H1 (cell line): ENCODE results near the gene GAK. TPM values are rescaled to one million over a fixed set of nuclear protein-coding genes. Genes with fewer than 3 reads are reported as not detected.

Experiments
- CTCF ChIA-PET: fragments of 300-600 bp; sonication (Branson Sonifier 250); formaldehyde crosslinking; loops from one replicate; lab custom pipeline; 2021; ENCODE audit not compliant: partially characterized antibody; lab: Charles Lee
- POLR2A ChIA-PET: fragments of 300-600 bp; sonication (Branson Sonifier 250); formaldehyde crosslinking; loops from one replicate; lab custom pipeline; 2021; ENCODE audit warnings: inconsistent platforms; ENCODE audit not compliant: partially characterized antibody; lab: Charles Lee
- DNase-seq, 2 experiments: peaks; one replicate each; pipeline versions ENCODE4 v3.0.0 to v3.0.0-alpha.2; 2010 to 2022; ENCODE audit warnings: low spot score in 2 of 2, low read depth in 1 of 2, mixed read lengths in 1 of 2
- FAIRE-seq: peaks from 2 replicates; lab custom pipeline; 2011; peaks lifted over from hg19 to GRCh38; lab: Jason Lieb, UNC
- H2AFZ ChIP-seq: 2 replicates; pipeline ENCODE4 v1.8.1; 2012; ENCODE audit warnings: low read length, inconsistent platforms
- H2AK5ac ChIP-seq: 2 replicates; pipeline ENCODE4 v1.6.1; 2013; ENCODE audit warnings: low read depth, low read length
- H2BK120ac ChIP-seq: replicated peaks from 2 replicates; pipeline ENCODE3; 2013; ENCODE audit warnings: low read depth, low read length, inconsistent platforms
- H2BK12ac ChIP-seq: 2 replicates; pipeline ENCODE4 v1.6.1; 2013; ENCODE audit warnings: low read depth, low read length
- H2BK15ac ChIP-seq: 2 replicates; pipeline ENCODE4 v1.6.1; 2013; ENCODE audit warnings: low read length
- H2BK20ac ChIP-seq: 2 replicates; pipeline ENCODE4 v1.6.1; 2013; ENCODE audit warnings: low read length
- H2BK5ac ChIP-seq: 2 replicates; pipeline ENCODE4 v1.6.1; 2013; ENCODE audit warnings: low read depth, low read length
- H3K14ac ChIP-seq: 2 replicates; pipeline ENCODE4 v1.6.1; 2013; ENCODE audit warnings: inconsistent platforms; ENCODE audit not compliant: insufficient read length
- H3K18ac ChIP-seq: 2 replicates; pipeline ENCODE4 v1.6.1; 2013; ENCODE audit warnings: low read length; ENCODE audit errors: extremely low read depth
- H3K23ac ChIP-seq: 2 replicates; pipeline ENCODE4 v1.6.1; 2013; ENCODE audit warnings: inconsistent platforms; ENCODE audit not compliant: insufficient read length
- H3K23me2 ChIP-seq: 2 replicates; pipeline ENCODE4 v1.6.1; 2013; ENCODE audit warnings: low read depth, low read length
- H3K27ac ChIP-seq: 2 replicates; pipeline ENCODE4 v1.6.1; 2011; ENCODE audit warnings: low read depth, low read length, inconsistent platforms
- H3K27me3 ChIP-seq, 4 experiments: replicated peaks in 1 of 4; 1 replicate in 1 of 4; 2 replicates in 3 of 4; pipeline versions ENCODE4 v1.6.1 to v1.8.1; 2011 to 2013; ENCODE audit warnings: low read length in 3 of 4, mild to moderate bottlenecking in 3 of 4, inconsistent platforms in 2 of 4, mixed read lengths in 2 of 4, moderate library complexity in 1 of 4; ENCODE audit not compliant: control insufficient read depth in 3 of 4, insufficient read depth in 3 of 4; ENCODE audit errors: extremely low read depth in 1 of 4
- H3K36me3 ChIP-seq, 4 experiments: 2 replicates each; pipeline versions ENCODE4 v1.6.1 to v1.8.1; 2011 to 2013; ENCODE audit warnings: mild to moderate bottlenecking in 4 of 4, low read length in 3 of 4, moderate library complexity in 2 of 4, control low read depth in 1 of 4, inconsistent platforms in 1 of 4; ENCODE audit not compliant: insufficient read depth in 4 of 4, control insufficient read depth in 2 of 4
- H3K4ac ChIP-seq: replicated peaks from 2 replicates; pipeline ENCODE3; 2013; ENCODE audit warnings: low read length, low read depth, mixed read lengths, inconsistent platforms; ENCODE audit not compliant: insufficient read length
- H3K4me1 ChIP-seq, 4 experiments: replicated peaks in 1 of 4; 1 replicate in 1 of 4; 2 replicates in 3 of 4; pipeline versions ENCODE4 v1.6.1 to v1.8.1; 2011 to 2013; ENCODE audit warnings: low read length in 3 of 4, inconsistent platforms in 2 of 4, mixed read lengths in 1 of 4; ENCODE audit not compliant: insufficient read depth in 4 of 4, control insufficient read depth in 3 of 4
- H3K4me2 ChIP-seq, 2 experiments: 2 replicates each; pipeline versions ENCODE4 v1.6.1 to v1.8.1; 2011 to 2013; ENCODE audit warnings: low read depth in 2 of 2, low read length in 2 of 2, control low read depth in 1 of 2, inconsistent platforms in 1 of 2, mild to moderate bottlenecking in 1 of 2; ENCODE audit not compliant: insufficient read depth in 1 of 2
- H3K4me3 ChIP-seq, 4 experiments: fragments of 200-600, 300-600 bp in 1 of 4; sonication (generic), shearing (Covaris generic), sonication (Bioruptor Twin) in 1 of 4; 2 replicates each; pipeline versions ENCODE4 v1.5.1 to v1.8.1; 2011 to 2016; ENCODE audit warnings: low read length in 4 of 4, low read depth in 3 of 4, control low read depth in 2 of 4, inconsistent platforms in 2 of 4, mild to moderate bottlenecking in 2 of 4, mixed read lengths in 1 of 4, moderate library complexity in 1 of 4; ENCODE audit not compliant: insufficient read depth in 2 of 4; ENCODE audit errors: extremely low read depth in 1 of 4
- H3K56ac ChIP-seq: replicated peaks from 2 replicates; pipeline ENCODE3; 2013; ENCODE audit warnings: low read depth, mild to moderate bottlenecking, mixed read lengths, low read length, inconsistent platforms; ENCODE audit not compliant: insufficient read length
- H3K79me1 ChIP-seq: 2 replicates; pipeline ENCODE4 v1.6.1; 2013; ENCODE audit warnings: low read depth, low read length, control low read depth
- H3K79me2 ChIP-seq, 2 experiments: 2 replicates each; pipeline versions ENCODE4 v1.6.1 to v1.8.1; 2012 to 2013; ENCODE audit warnings: low read length in 2 of 2, mild to moderate bottlenecking in 2 of 2, inconsistent platforms in 1 of 2; ENCODE audit not compliant: insufficient read depth in 2 of 2, control insufficient read depth in 1 of 2
- H3K9ac ChIP-seq, 4 experiments: replicated peaks in 1 of 4; 1 replicate in 1 of 4; 2 replicates in 3 of 4; pipeline versions ENCODE4 v1.6.1 to v1.8.1; 2011 to 2013; ENCODE audit warnings: low read depth in 3 of 4, low read length in 3 of 4, control low read depth in 2 of 4, mild to moderate bottlenecking in 2 of 4, moderate library complexity in 2 of 4, inconsistent platforms in 1 of 4; ENCODE audit errors: extremely low read depth in 1 of 4
- H3K9me3 ChIP-seq, 2 experiments: 2 replicates each; pipeline versions ENCODE4 v1.6.1 to v1.8.1; 2012 to 2013; ENCODE audit warnings: mild to moderate bottlenecking in 2 of 2, moderate library complexity in 2 of 2, control low read depth in 1 of 2, inconsistent platforms in 1 of 2, low read depth in 1 of 2, low read length in 1 of 2, mixed read lengths in 1 of 2; ENCODE audit not compliant: insufficient read depth in 2 of 2
- H4K20me1 ChIP-seq, 2 experiments: replicated peaks in 1 of 2; 2 replicates each; pipeline versions ENCODE3 to v1.8.1; 2011 to 2013; ENCODE audit warnings: inconsistent platforms in 2 of 2, low read length in 2 of 2, mild to moderate bottlenecking in 1 of 2; ENCODE audit not compliant: insufficient read depth in 2 of 2, control insufficient read depth in 1 of 2
- H4K5ac ChIP-seq: 2 replicates; pipeline ENCODE4 v1.6.1; 2013; ENCODE audit warnings: low read length, low read depth, mixed read lengths, inconsistent platforms; ENCODE audit not compliant: insufficient read length
- H4K8ac ChIP-seq: 2 replicates; pipeline ENCODE4 v1.8.0; 2013; ENCODE audit warnings: mild to moderate bottlenecking, moderate library complexity, low read length, inconsistent platforms; ENCODE audit not compliant: insufficient read depth; ENCODE audit errors: extremely low read depth
- H4K91ac ChIP-seq: replicated peaks from 2 replicates; pipeline ENCODE3; 2013; ENCODE audit warnings: low read length, mixed read lengths, inconsistent platforms; ENCODE audit not compliant: insufficient read length
- ATF2 ChIP-seq: IDR thresholded peaks from 2 replicates; pipeline ENCODE4 v1.6.1; 2012; ENCODE audit warnings: low read length, inconsistent platforms
- CBX8 ChIP-seq: fragments of 300-800, 300-1000 bp; sonication (generic); IDR thresholded peaks from 2 replicates; pipeline ENCODE4 v1.7.1; 2016; ENCODE audit warnings: low read depth, low read length, borderline replicate concordance
- CEBPB ChIP-seq: IDR thresholded peaks from 2 replicates; pipeline ENCODE4 v1.6.1; 2012; ENCODE audit warnings: low read depth, low read length
- CHD1 ChIP-seq: IDR thresholded peaks from 2 replicates; pipeline ENCODE4 v1.6.1; 2012; ENCODE audit warnings: low read depth, low read length, improper control_type of control experiment
- CTCF ChIP-seq, 3 experiments: IDR thresholded peaks; 1 replicate in 2 of 3; 2 replicates in 1 of 3; pipeline versions ENCODE4 v1.5.1 to v1.6.1; 2011; ENCODE audit warnings: low read length in 3 of 3, mild to moderate bottlenecking in 3 of 3, inconsistent platforms in 2 of 3, low read depth in 1 of 3, moderate library complexity in 1 of 3; ENCODE audit not compliant: insufficient read depth in 1 of 3; ENCODE audit errors: control extremely low read depth in 1 of 3
- EP300 ChIP-seq, 2 experiments: IDR thresholded peaks; 1 replicate in 1 of 2; 2 replicates in 1 of 2; pipeline ENCODE4 v1.6.1; 2011 to 2012; ENCODE audit warnings: low read depth in 2 of 2, low read length in 2 of 2, mild to moderate bottlenecking in 2 of 2, borderline replicate concordance in 1 of 2, inconsistent platforms in 1 of 2, moderate library complexity in 1 of 2
- NRF1 ChIP-seq: IDR thresholded peaks from 2 replicates; pipeline ENCODE4 v1.6.1; 2011; ENCODE audit warnings: mild to moderate bottlenecking, low read depth, low read length, improper control_type of control experiment
- SIRT6 ChIP-seq: IDR thresholded peaks from one replicate; pipeline ENCODE4 v1.7.1; 2012; ENCODE audit warnings: low read length, inconsistent platforms
- WGBS, 2 experiments: shearing (Covaris generic) in 1 of 2; methylation state at CpG; one replicate each; pipeline versions ENCODE4 v1.1.6 to v1.1.7; 2013 to 2015; ENCODE audit warnings: low lambda C conversion rate in 2 of 2, mixed read lengths in 2 of 2, inconsistent platforms in 1 of 2, low coverage in 1 of 2, missing lambda C conversion rate in 1 of 2; ENCODE audit not compliant: insufficient replicate concordance in 2 of 2, insufficient coverage in 1 of 2, insufficient read length in 1 of 2; ENCODE audit errors: extremely low coverage in 1 of 2, missing lambda C conversion rate in 1 of 2; 5-methylcytosine and 5-hydroxymethylcytosine counted together
- polyA plus RNA-seq, 7 experiments: library from polyadenylated mRNA; depleted of rRNA in 3 of 7; stranded (reverse) in 5 of 7; unstranded in 2 of 7; fragments of >200 nt in 5 of 7; fragments of 200-250 nt in 2 of 7; gene quantifications; 1 replicate in 5 of 7; 2 replicates in 1 of 7; 4 replicates in 1 of 7; pipeline versions ENCODE4 v1.2.1 to v1.2.3, GENCODE V29; 2011 to 2013; ENCODE audit warnings: missing spikeins in 2 of 7, mixed read lengths in 2 of 7
- total RNA-seq: library from RNA; stranded (reverse); fragmentation: NEBNext Ultra II Directional; extraction: Animal tissue kit (Norgen Biotek cat#: 25700); gene quantifications from 2 replicates; pipeline ENCODE4 v1.2.1, GENCODE V29; 2021

Gene GAK
- total and polyA plus RNA-seq, 2 of the 8 experiments (the other 6 are each of a cell fraction or from before 2014, with no cell fraction given) = 31.5 to 70.8 TPM

- no peak overlapping the region for H3K14ac ChIP-seq
- H2BK120ac ChIP-seq = no peak overlapping the region
- FAIRE-seq (no peak), DNase-seq (no peak)
- H3K4ac ChIP-seq = no peak overlapping the region
- H2BK12ac ChIP-seq = no peak overlapping the region
- no peak overlapping the region for H2BK20ac ChIP-seq
- H3K4me2 ChIP-seq = no peak overlapping the region
- no peaks in the 10 kb centered on the region for H3K79me2 ChIP-seq
- no peak overlapping the region for H4K8ac ChIP-seq
- no peak overlapping the region for H3K56ac ChIP-seq
- peaks cover 0 to 7% (median 3%) of the 10 kb centered on the region in 4 experiments; a peak in 3 of 7 replicates for H3K4me1 ChIP-seq
- H3K4me3 ChIP-seq = no peak overlapping the region
- no peak overlapping the region for H3K18ac ChIP-seq
- peaks cover 6% of the 10 kb centered on the region; the same call in 1 of the 2 replicates for H3K23me2 ChIP-seq
- no peak overlapping the region for H2AK5ac ChIP-seq
- H3K27ac ChIP-seq = no peak overlapping the region
- 88% methylated on average over 17 of the region's 23 CpGs; no CpG with 5 or more reads in 1 of the 2 experiments for WGBS, 2 experiments
- no peaks in the 10 kb centered on the region for H3K9me3 ChIP-seq
- H3K36me3 ChIP-seq = no peaks in the 10 kb centered on the region
- H3K9ac ChIP-seq = no peak overlapping the region
- no peak overlapping the region for H4K91ac ChIP-seq
- CTCF ChIA-PET = interaction anchor here (1.5 to 2.0 kb wide), 2 partner anchors 30 to 86 kb away, joined by 3 to 6 read pairs; no protein-coding TSS in a partner anchor
- no peaks in the 10 kb centered on the region for H3K79me1 ChIP-seq
- peaks cover 9 to 18% (median 12%) of the 10 kb centered on the region in 4 experiments; a peak in 6 of 7 replicates for H3K27me3 ChIP-seq
- H3K23ac ChIP-seq = no peak overlapping the region
- no peak overlapping the region for H2AFZ ChIP-seq
- peaks cover 2 to 13% of the 10 kb centered on the region in 2 experiments for H4K20me1 ChIP-seq
- no peak overlapping the region for H2BK5ac ChIP-seq
- no peak overlapping the region for H2BK15ac ChIP-seq
- no peak overlapping the region for H4K5ac ChIP-seq
- POLR2A ChIA-PET = no interaction called here
- TF ChIP-seq EP300 (IDR thresholded peaks at IDR 0.05; ENCODE audit: borderline replicate concordance in 1 of 2, low read depth in 2 of 2, low read length in 2 of 2) = no peak
- TF ChIP-seq SIRT6 = no peak
- TF ChIP-seq CBX8 = no peak
- no peak for TF ChIP-seq CHD1
- TF ChIP-seq NRF1 = no peak
- TF ChIP-seq ATF2 = no peak
- TF ChIP-seq CEBPB = no peak
- no peak for TF ChIP-seq CTCF (IDR thresholded peaks at IDR 0.05; ENCODE audit: control extremely low read depth in 1 of 3, insufficient read depth in 1 of 3, low read depth in 1 of 3, low read length in 3 of 3)
Observed at GRCh38 chr4:964346-965025, 32.4 kb upstream of the GAK start.
